Natural killer cell (primary cell): ENCODE measurements around the gene GRM1. TPM values are rescaled to one million over a fixed set of nuclear protein-coding genes. Genes with fewer than 3 reads are reported as not detected.

Experiments
- ATAC-seq, 3 donors: fragments of 150-1000 bp in 2 of 3; fragments of 200-7000 bp in 1 of 3; cut with Tn5 transposase; 1 replicate in 1 of 3; 2 replicates in 2 of 3; pipeline ENCODE4 v1.10.0; 2021; ENCODE audit warnings: mild to moderate bottlenecking in 2 of 3, moderate library complexity in 2 of 3
- DNase-seq, 2 donors: peaks; one replicate each; pipeline versions ENCODE4 v3.0.0 to v3.0.0-alpha.2; 2013 to 2021; ENCODE audit warnings: mixed read lengths in 1 of 2
- H3K27ac ChIP-seq: one replicate; pipeline ENCODE4 v1.5.1; 2013; ENCODE audit warnings: mild to moderate bottlenecking, low read length
- H3K27me3 ChIP-seq: one replicate; pipeline ENCODE4 v1.6.1; 2013; ENCODE audit warnings: low read length; ENCODE audit not compliant: control insufficient read depth, insufficient read depth
- H3K36me3 ChIP-seq: one replicate; pipeline ENCODE4 v1.6.1; 2013; ENCODE audit warnings: low read length; ENCODE audit not compliant: control insufficient read depth, insufficient read depth
- H3K4me1 ChIP-seq: one replicate; pipeline ENCODE4 v1.6.1; 2013; ENCODE audit warnings: low read length; ENCODE audit not compliant: control insufficient read depth, insufficient read depth
- H3K4me3 ChIP-seq: one replicate; pipeline ENCODE4 v1.5.1; 2013; ENCODE audit warnings: low read length
- H3K9me3 ChIP-seq: one replicate; pipeline ENCODE4 v1.6.1; 2013; ENCODE audit warnings: low read length; ENCODE audit not compliant: control insufficient read depth, insufficient read depth
- H3K27ac Mint-ChIP-seq, 2 donors: one replicate each; pipeline ENCODE4 v1.8.0; 2022; ENCODE audit warnings: mild to moderate bottlenecking in 2 of 2, mixed read lengths in 2 of 2, moderate library complexity in 1 of 2
- H3K27me3 Mint-ChIP-seq, 2 donors: one replicate each; pipeline ENCODE4 v1.8.0; 2022; ENCODE audit warnings: low read depth in 2 of 2, mixed read lengths in 2 of 2
- H3K36me3 Mint-ChIP-seq: one replicate; pipeline ENCODE4 v1.8.0; 2022; ENCODE audit warnings: mixed read lengths
- H3K4me1 Mint-ChIP-seq, 2 donors: one replicate each; pipeline ENCODE4 v1.8.0; 2022; ENCODE audit warnings: mixed read lengths in 2 of 2
- H3K4me3 Mint-ChIP-seq: one replicate; pipeline ENCODE4 v1.8.0; 2022; ENCODE audit warnings: mild to moderate bottlenecking, moderate library complexity, mixed read lengths
- H3K9me3 Mint-ChIP-seq, 2 donors: one replicate each; pipeline ENCODE4 v1.8.0; 2022; ENCODE audit warnings: mixed read lengths in 2 of 2
- WGBS: methylation state at CpG from one replicate; pipeline ENCODE4 v1.1.7; 2013; ENCODE audit warnings: missing lambda C conversion rate; ENCODE audit not compliant: insufficient coverage; 5-methylcytosine and 5-hydroxymethylcytosine counted together
- intact Hi-C: fragments of 100-400 bp; cut with micrococcal nuclease; formaldehyde crosslinking; loops from one replicate; pipeline ENCODE4 v1.14.2; 2022
- total RNA-seq, 4 donors: library from RNA; stranded (reverse); fragments of 120-200 nt in 1 of 4; gene quantifications; one replicate each; pipeline versions ENCODE4 v1.2.3 to v1.2.4, GENCODE V29; 2013 to 2022
- TF ChIP-seq, protein P1 (sequence below): fragments of 200-600 bp; IDR thresholded peaks from one replicate; pipeline ENCODE4 v1.8.0; 2022; ENCODE audit warnings: antibody characterized with exemption

The GRM1 gene
- total RNA-seq, 3 donors from 2014 or later (not counting 1 experiment from before 2014, with no cell fraction given), result not detected

DNA sequence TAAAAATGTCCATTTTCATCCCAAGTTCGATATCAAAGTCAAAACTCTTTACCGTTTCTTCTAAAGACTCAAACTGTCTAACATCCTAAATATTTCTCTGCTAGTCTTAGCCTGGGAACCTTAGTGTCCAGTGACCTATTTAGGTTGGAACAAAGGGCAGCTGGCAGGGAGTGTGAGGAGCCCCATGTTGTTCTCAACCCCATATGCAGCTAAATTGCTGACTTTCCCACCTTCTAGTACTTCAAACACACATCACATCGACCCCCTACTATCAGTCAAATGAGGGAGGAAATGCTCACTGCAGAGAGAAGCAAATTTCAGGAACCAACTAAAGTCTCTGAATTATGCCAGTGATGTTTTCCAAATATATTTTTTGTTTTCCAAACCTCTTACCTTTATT is 322.2 kb downstream of the GRM1 start:
- Histone ChIP-seq H3K27me3 (no peaks in the 10 kb centered on the region), H3K27ac (no peak overlapping the region), H3K9me3 (no peaks in the 10 kb centered on the region), H3K4me3 (no peak overlapping the region), H3K36me3 (no peaks in the 10 kb centered on the region), H3K4me1 (no peaks in the 10 kb centered on the region)
- DNase-seq, result no peak
- intact Hi-C loops, result no loop called here
- no peak for ATAC-seq
- TF ChIP-seq, protein P1, sequence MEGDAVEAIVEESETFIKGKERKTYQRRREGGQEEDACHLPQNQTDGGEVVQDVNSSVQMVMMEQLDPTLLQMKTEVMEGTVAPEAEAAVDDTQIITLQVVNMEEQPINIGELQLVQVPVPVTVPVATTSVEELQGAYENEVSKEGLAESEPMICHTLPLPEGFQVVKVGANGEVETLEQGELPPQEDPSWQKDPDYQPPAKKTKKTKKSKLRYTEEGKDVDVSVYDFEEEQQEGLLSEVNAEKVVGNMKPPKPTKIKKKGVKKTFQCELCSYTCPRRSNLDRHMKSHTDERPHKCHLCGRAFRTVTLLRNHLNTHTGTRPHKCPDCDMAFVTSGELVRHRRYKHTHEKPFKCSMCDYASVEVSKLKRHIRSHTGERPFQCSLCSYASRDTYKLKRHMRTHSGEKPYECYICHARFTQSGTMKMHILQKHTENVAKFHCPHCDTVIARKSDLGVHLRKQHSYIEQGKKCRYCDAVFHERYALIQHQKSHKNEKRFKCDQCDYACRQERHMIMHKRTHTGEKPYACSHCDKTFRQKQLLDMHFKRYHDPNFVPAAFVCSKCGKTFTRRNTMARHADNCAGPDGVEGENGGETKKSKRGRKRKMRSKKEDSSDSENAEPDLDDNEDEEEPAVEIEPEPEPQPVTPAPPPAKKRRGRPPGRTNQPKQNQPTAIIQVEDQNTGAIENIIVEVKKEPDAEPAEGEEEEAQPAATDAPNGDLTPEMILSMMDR, result no peak
- no peaks in the 10 kb centered on the region for H3K36me3 Mint-ChIP-seq
- no peaks in the 10 kb centered on the region for H3K4me1 Mint-ChIP-seq
- H3K9me3 Mint-ChIP-seq, result peaks cover 3 to 6% of the 10 kb centered on the region in 2 donors
- 66% methylated on average over 3 of the region's 3 CpGs for WGBS
- H3K27me3 Mint-ChIP-seq, result no peaks in the 10 kb centered on the region
- no peak overlapping the region for H3K27ac Mint-ChIP-seq
- no peak overlapping the region for H3K4me3 Mint-ChIP-seq

DNA sequence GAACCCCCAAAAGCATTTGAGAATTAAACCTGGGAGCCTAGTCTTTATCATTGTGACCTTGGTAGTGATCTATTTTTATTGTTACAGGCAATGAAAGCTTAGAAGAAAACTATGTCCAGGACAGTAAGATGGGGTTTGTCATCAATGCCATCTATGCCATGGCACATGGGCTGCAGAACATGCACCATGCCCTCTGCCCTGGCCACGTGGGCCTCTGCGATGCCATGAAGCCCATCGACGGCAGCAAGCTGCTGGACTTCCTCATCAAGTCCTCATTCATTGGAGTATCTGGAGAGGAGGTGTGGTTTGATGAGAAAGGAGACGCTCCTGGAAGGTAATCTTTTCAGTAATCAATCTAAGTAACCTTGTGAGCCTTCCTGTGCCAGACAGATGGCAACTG is 323.3 kb downstream of the GRM1 start:
- no peak overlapping the region for H3K27ac ChIP-seq
- no peak overlapping the region for H3K4me3 ChIP-seq
- ATAC-seq (no peak), DNase-seq (no peak)
- Mint-ChIP-seq H3K36me3 (no peaks in the 10 kb centered on the region), H3K4me1 (no peaks in the 10 kb centered on the region), H3K9me3 (peaks cover 3 to 7% of the 10 kb centered on the region in 2 donors), H3K27me3 (no peaks in the 10 kb centered on the region), H3K4me3 (no peak overlapping the region), H3K27ac (no peak overlapping the region)
- H3K9me3 ChIP-seq, result no peaks in the 10 kb centered on the region
- no peaks in the 10 kb centered on the region for H3K36me3 ChIP-seq
- TF ChIP-seq, protein P1, result no peak
- no peaks in the 10 kb centered on the region for H3K27me3 ChIP-seq
- H3K4me1 ChIP-seq, result no peaks in the 10 kb centered on the region
- 90% methylated on average over 5 of the region's 5 CpGs for WGBS
- intact Hi-C loops, result no loop called here

DNA sequence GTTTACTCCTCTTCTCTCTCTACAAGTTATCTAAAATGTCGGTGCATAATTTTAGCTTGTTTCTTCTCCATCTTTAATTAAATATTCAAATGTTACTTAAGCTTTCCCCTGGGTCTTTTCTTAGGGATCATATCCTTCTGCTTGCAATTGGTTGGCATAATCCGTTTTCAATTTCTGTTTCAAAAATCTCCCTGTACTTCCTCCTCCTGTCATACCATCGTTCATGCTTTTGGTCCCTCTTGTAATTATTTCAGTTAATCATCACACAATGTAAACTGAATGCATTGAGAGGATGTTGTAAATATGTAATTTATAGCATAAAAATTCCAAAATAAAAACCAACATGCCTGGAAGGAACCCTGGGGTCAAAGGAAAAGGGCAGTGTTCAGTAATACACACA is 325.6 kb downstream of the GRM1 start:
- Mint-ChIP-seq H3K9me3 (peaks cover 3 to 9% of the 10 kb centered on the region in 2 donors), H3K4me1 (no peaks in the 10 kb centered on the region), H3K36me3 (no peaks in the 10 kb centered on the region), H3K4me3 (no peak overlapping the region), H3K27ac (no peak overlapping the region), H3K27me3 (no peaks in the 10 kb centered on the region)
- 88% methylated on average over 2 of the region's 3 CpGs for WGBS
- H3K27me3 ChIP-seq, result no peaks in the 10 kb centered on the region
- H3K4me3 ChIP-seq, result no peak overlapping the region
- intact Hi-C loops, result no loop called here
- no peak overlapping the region for H3K27ac ChIP-seq
- no peak for DNase-seq
- no peak for ATAC-seq
- no peaks in the 10 kb centered on the region for H3K9me3 ChIP-seq
- no peaks in the 10 kb centered on the region for H3K4me1 ChIP-seq
- TF ChIP-seq, protein P1, result no peak
- H3K36me3 ChIP-seq, result no peaks in the 10 kb centered on the region

DNA sequence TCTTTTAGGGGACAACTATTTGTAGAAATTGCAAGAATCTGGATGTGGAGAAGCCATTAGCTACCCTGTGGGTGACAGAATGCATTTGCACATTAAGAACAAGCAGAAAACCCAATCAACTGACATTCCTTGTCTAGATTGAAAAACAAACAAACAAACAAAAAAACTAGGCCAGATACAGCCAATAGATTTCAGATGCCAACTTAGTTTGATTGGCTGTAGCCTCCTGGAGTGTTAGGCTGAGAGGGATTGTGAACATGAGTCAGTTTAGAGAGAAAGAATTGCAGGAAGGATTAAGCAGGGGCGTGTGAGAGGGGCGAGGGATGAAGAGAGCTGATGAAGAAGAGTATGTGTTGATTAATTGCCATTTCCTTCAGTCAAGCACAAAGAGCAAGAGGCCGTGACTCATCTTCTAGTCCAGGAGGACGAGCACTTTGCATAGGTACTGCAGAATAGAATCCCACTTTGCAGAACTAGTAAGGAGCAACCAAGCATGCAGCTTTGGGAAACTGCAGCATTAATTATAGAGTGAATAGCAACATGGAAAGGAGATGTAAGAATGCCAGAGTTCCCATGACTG is 326.7 kb downstream of the GRM1 start:
- DNase-seq (no peak), ATAC-seq (no peak)
- no peak overlapping the region for H3K4me3 ChIP-seq
- H3K27ac ChIP-seq, result no peak overlapping the region
- no peaks in the 10 kb centered on the region for H3K9me3 ChIP-seq
- H3K36me3 ChIP-seq, result no peaks in the 10 kb centered on the region
- Mint-ChIP-seq H3K27ac (no peak overlapping the region), H3K36me3 (no peaks in the 10 kb centered on the region), H3K4me1 (no peaks in the 10 kb centered on the region), H3K27me3 (no peaks in the 10 kb centered on the region), H3K9me3 (peaks cover 3 to 10% of the 10 kb centered on the region in 2 donors), H3K4me3 (no peak overlapping the region)
- H3K27me3 ChIP-seq, result no peaks in the 10 kb centered on the region
- TF ChIP-seq, protein P1, result no peak
- no peaks in the 10 kb centered on the region for H3K4me1 ChIP-seq
- intact Hi-C loops, result no loop called here
- WGBS, result 76% methylated on average over 4 of the region's 4 CpGs
